GM18868 (cell line): ENCODE measurements around the gene NFIX.

ENCODE experiments used
- ATAC-seq: cut with Tn5 transposase; IDR thresholded peaks from one replicate; pipeline ENCODE4 v1.9.1; 2021; ENCODE audit warnings: mild to moderate bottlenecking, moderate library complexity; ENCODE audit not compliant: unreplicated experiment

Gene NFIX

DNA sequence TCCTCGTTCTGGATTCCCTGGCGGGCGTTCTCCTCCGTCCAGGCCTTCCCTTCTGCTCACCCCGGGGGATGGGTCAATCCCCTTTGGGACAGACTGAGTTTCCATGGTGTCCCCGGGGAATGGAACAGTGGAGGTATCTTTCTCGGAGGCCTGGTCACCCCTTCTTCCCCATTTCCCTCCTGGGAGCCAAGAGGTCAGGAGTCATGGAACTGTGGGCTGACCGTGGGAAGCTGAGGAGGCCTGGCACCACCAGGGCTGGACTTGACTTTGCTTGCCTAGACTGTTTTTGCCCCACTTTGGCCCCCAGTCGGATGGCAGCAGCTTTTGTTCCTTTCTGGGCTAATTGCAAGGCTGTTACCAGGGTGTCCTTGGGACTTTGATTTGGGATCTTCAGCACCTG is 124.8 kb downstream of the NFIX start:
- ATAC-seq, result no peak

- no peak for ATAC-seq
Observed at GRCh38 chr19:13120817-13121216, 125.5 kb downstream of the NFIX start.

DNA sequence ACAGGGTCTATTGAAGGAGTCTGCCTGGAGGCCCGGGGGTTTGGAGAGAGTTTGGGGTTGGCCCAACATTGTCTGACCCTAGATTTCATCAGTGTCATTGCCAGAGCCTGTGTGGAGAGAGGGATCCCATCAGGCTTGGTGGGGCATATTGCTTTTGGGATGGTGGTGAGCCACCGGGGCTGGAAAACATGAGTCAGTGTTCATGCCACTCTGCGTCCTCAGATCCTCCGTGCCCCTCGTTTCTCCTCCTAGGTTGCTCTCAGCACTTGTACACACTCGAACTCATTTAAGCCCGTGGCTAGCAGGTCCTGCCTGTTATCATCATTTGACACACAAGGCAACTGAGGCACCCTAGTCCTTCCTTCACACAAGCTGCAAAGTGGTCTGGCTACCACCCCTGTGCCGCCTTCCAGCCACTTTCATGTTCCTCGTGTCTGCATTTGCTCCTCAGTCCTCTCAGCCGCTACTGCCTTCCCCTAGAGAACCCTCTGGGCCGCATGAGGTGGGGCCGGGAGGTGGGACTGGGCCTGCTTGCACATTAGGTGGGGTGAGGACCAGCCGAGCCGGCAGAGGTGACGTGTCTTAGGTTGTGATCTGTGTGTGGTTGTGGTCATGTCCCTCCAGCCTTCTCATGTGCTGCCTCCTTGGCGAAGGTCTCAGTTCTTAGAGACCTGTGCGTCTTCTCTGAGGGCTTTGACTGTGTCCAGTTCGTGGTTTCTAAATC is 126.4 kb downstream of the NFIX start:
- no peak for ATAC-seq

DNA sequence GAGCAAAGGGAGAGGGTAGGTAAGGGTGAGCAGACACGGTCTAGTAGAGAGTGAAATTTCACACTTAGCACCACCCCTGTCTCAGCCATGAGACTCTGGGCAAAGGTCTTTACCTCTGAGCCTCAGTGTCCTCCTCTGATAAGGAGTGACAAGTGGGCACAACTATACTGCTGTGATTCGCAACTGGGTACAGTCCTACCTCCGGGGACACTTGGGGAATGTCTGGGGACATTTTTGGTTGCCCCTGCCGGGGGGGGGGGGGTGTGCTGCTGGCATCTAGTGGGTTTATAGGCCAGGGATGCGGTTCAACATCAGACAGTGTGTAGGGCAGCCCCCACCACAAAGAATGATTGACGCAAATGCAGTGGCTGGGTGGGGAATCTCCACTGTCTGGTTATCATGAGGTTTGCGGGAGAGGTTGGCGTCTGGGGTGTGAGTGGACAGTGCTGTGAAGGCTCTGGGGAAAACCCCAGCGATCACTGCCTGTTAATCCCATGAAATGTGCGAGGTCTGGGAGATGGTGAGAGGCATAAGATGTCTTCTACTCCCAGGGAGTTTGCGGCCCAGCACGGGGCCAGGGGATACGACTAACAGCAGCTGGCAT is 127.1 kb downstream of the NFIX start:
- no peak for ATAC-seq

DNA sequence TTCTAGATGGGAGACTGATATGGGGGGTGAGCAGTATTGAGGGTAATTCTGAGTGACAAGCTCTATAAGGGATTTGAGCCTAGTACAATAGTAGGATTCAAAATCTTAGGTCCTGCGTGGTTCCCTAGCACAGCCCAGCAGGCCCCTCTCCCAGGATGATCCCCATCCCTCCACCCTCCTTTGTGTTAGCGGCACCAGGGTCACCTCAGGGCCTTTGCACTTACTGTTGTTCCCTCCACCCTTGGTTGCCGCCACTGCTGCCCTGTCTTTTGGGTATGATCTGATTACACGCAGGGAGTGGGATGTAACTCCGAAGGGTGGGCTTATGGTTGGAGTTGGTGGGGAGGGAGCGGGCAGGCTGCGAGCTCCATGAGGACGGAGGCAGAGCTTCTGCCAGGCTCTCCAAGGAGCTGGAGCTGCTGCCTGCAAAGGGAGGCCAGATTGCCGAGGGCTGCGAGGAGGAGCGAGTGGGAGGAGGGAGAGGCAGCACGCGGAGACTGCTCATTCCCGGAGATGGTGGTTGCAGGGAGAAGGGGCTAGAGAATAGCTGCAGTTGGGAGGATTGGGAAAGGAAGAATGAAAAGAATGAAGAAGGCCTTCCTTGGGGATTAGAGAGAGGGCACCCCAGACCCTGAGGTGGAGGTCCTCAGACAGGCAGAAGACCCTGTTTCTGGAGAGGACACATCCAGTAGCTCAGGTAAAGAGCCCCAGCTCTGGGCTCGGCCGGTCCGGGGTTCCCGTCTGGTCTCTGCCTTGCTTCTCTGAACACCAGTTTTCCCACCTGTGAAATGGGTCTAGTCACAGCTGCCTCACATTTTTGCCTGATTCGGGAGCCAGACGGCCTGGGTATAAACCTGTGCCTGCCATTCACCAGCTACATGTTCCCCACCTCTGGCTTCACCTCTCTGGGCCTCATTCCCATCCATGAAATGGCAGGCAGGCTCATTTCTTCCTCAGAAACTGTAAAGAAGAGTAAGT is 128.0 kb downstream of the NFIX start:
- ATAC-seq, result no peak

DNA sequence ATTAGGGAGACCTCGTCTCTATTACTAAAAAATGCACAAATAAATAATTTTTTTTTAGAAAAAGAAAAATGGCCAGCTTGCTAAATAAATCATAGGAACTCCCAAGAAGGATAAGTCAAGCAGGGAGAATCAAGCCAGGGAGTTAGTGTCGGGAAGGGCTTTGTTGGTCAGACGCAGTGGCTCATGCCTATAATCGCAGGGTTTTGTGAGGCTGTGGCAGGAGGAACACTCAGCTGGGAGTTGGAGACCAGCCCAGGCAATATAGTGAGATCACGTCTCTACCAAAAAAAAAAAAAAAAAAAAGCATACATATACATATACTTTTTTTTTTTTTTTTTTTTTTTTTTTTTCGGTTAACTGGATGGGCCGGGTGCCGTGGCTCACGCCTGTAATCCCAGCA is 131.8 kb downstream of the NFIX start:
- ATAC-seq, result no peak

DNA sequence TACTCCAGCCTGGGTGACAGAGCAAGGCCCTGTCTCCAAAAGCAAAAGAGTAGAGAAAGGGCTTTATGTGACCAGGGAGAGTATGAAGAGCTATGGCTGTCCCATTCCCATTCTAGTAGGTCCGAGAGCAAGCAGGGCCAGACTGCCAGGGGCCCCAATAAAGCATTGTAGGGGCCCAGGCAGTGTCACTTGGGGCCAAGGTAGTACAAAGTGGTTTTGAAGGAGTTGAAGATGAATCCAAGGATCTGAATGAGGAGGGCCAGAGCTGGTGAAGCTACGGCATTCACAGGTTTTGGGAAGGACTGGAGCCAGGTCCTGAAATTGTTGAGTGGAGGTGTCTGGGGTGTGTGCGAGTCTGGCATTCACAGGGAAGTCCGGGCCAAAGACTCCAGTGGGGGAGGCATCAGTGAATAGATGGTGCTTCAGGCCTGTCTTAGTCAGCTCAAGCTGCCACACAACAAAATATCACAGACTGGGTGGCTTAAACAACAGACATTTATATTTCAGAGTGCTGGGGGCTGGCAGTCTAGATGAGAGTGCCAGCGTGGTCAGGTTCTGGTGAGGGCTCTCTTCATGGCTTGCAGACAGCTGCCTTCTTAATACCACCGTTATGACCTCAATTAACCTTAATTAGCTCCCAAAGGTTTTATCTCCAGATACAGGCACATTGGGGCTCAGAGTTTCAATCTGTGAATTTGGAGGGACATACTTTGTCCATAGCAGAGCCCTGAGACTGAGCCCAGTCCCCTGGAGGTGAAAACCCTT is 132.7 kb downstream of the NFIX start:
- no peak for ATAC-seq

GRCh38 chr19:13128583-13128982 is 133.3 kb downstream of the NFIX start:
- ATAC-seq, result no peak

DNA sequence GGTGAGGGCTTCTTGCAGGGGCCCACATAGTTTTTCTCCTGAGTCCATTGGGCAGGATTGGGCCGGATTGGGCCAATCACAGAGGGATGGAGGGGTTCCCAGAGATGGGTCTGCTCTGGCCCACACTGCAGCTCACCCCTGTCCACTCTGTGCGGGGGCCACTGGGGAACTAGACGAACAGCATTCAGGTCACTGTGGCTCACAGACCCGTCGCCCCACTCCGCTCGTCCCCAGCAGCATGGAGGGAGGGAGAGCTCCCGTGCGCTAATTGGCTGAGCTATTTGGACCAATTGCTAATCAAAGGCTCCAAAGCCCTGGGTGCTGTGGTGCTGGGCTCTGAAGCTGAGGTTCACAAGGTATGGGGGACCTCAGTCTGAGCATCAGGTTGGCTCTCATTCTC is 134.1 kb downstream of the NFIX start:
- ATAC-seq, result no peak

GRCh38 chr19:13130886-13131490 is 135.7 kb downstream of the NFIX start:
- ATAC-seq, result no peak

DNA sequence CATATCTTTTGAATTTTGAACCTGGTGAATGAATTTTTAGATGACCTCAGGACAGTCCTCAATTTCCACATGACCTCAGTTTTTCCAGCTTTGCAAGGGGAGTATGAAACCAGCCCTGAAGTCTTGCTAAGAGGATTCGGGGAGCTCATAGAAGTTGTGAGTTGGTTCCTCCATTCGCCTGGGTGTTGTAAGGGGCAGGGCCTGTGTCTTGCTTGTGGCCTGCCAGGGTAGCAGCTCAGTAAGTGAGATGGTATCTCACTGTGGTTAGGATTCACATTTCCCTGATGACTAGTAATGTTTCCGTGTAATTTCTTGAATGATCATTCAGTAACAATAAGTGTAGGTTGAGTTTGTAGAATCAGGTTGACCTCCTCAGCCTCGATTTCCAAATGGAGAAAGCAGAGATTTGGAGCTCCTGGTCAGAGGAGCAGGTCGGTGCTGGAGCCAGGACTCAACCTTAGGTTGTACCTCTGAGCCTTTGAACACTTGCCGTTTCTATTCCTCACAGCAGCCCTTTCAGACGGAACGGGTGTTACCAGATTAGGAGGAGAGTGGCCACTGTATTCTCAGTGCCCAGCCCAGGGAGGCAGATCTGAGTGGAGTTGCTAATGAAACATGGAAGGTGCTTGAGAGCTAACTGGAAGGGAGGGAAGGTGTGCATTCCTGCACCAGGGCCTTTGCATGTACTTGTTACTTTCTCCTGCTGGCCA is 137.4 kb downstream of the NFIX start:
- no peak for ATAC-seq

DNA sequence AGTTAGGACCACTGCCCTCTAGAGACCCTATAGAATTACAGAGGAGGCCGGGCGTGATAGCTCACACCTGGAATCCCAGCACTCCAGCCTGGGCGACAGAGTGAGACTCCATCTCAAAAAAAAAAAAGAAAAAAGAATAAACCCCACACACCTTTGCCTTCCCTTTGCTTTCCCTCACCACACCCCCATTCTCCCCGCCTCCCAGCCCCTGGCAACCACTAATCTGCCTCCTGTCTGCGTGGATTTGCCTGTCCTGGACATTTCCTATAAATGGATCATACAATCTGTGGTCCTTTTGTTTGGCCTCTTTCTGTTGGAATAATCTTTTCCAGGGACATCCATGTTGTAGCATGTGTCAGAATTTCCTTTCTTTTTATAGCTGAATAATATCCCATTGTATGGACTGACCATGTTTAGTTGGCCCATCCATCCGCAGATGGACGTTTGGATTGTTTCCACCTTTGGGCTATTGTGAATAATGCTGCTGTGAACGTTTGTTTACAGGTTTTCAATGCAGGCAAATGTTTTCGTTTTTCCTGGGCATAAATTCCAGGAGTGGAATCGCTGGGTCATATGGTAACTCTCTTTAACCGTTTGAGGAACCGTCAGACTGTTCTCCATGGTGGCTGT is 138.1 kb downstream of the NFIX start:
- no peak for ATAC-seq

GRCh38 chr19:13134626-13135025 is 139.4 kb downstream of the NFIX start:
- no peak for ATAC-seq

GRCh38 chr19:13135068-13136062 is 140.1 kb downstream of the NFIX start:
- ATAC-seq, result no peak

- ATAC-seq, result no peak
Observed at GRCh38 chr19:13137290-13137794, 142.1 kb downstream of the NFIX start.

DNA sequence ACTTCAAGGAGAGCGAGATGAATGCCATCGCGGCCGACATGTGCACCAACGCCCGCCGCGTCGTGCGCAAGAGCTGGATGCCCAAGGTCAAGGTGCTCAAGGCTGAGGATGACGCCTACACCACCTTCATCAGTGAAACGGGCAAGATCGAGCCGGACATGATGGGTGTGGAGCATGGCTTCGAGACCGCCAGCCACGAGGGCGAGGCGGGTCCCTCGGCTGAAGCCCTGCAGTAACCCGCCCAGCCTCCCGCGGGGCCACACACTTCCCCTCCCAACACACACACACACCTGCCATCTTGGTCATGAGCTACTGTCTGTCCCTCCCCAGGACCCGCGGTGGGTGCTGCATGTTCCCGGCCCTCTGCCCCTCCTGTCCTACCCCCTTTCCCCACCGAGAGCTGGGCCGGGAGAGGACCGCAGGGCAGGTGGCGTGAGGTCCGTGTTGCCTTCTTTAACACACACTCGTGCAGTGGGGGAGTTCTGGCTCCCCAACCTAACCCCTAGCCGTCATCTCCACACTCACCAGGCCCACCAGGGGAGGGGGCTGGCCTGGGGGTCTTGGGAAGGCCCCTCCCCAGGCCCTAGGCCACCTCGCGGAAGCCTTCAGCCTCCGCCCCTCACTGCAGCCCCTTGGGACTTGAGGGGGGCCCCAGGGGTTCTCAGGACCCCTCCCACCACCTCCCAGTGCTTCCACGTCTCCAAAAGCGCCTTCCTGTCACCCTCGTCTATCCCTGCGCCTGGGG is 143.1 kb downstream of the NFIX start:
- ATAC-seq, result no peak

DNA sequence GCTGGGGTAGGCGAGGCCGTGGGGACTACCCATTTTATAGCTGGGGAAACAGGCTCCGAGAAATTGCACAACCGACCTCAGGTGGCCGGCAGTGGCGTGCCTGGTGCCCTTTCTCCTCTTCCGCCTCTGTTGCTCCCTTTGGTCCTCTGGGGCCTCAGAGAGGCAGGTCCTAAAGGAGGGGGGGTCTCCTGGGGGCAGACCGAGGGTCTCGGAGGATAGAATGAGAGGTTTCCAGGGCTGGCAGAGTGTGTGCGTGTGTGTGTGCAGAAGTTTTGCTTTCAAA is 143.6 kb downstream of the NFIX start:
- no peak for ATAC-seq
